Parathyroid adenoma (tissue), 2 donors: Measurements from ENCODE around the gene ELMO2.

ENCODE experiments used
- H2AFZ ChIP-seq: fragments of 300-600 bp; sonication (generic); one replicate; pipeline ENCODE4 v1.7.0; 2017; ENCODE audit warnings: antibody characterized with exemption, mild to moderate bottlenecking
- H3K27ac ChIP-seq: fragments of 300-600 bp; sonication (generic); one replicate; pipeline ENCODE4 v1.7.0; 2017
- H3K27me3 ChIP-seq: fragments of 300-600 bp; sonication (generic); one replicate; pipeline ENCODE4 v1.7.0; 2017; ENCODE audit warnings: low read length; ENCODE audit not compliant: control insufficient read depth, insufficient read depth
- H3K36me3 ChIP-seq: fragments of 300-600 bp; sonication (generic); one replicate; pipeline ENCODE4 v1.7.0; 2017; ENCODE audit warnings: low read length; ENCODE audit not compliant: control insufficient read depth, insufficient read depth
- H3K4me1 ChIP-seq: fragments of 300-600 bp; sonication (generic); one replicate; pipeline ENCODE4 v1.7.0; 2017; ENCODE audit warnings: control low read depth
- H3K4me2 ChIP-seq: fragments of 300-600 bp; sonication (generic); one replicate; pipeline ENCODE4 v1.7.0; 2017; ENCODE audit warnings: low read length
- H3K4me3 ChIP-seq: fragments of 300-600 bp; sonication (generic); one replicate; pipeline ENCODE4 v1.7.0; 2017; ENCODE audit warnings: low read depth, low read length
- H3K79me2 ChIP-seq: fragments of 300-600 bp; sonication (generic); one replicate; pipeline ENCODE4 v1.7.0; 2017; ENCODE audit warnings: control low read depth
- H3K9ac ChIP-seq: fragments of 300-600 bp; sonication (generic); one replicate; pipeline ENCODE4 v1.7.0; 2017; ENCODE audit warnings: mild to moderate bottlenecking
- H3K9me3 ChIP-seq: fragments of 300-600 bp; sonication (generic); one replicate; pipeline ENCODE4 v1.7.0; 2017; ENCODE audit warnings: low read length; ENCODE audit not compliant: control insufficient read depth
- CTCF ChIP-seq: fragments of 300-600 bp; sonication (generic); IDR thresholded peaks from one replicate; pipeline ENCODE4 v1.7.0; 2017; ENCODE audit warnings: antibody characterized with exemption, mild to moderate bottlenecking
- donor health status: primary hyperparathyroidism.

ELMO2 gene

GRCh38 chr20:46336735-46337134 is 69.7 kb downstream of the ELMO2 start:
- H2AFZ ChIP-seq = no peak overlapping the region
- no peak overlapping the region for H3K4me3 ChIP-seq
- TF ChIP-seq CTCF = no peak
- no peak overlapping the region for H3K27ac ChIP-seq
- no peaks in the 10 kb centered on the region for H3K9me3 ChIP-seq
- H3K4me2 ChIP-seq = no peak overlapping the region
- H3K27me3 ChIP-seq = no peaks in the 10 kb centered on the region
- no peaks in the 10 kb centered on the region for H3K36me3 ChIP-seq
- H3K4me1 ChIP-seq = peaks cover 2% of the 10 kb centered on the region
- no peaks in the 10 kb centered on the region for H3K79me2 ChIP-seq
- no peak overlapping the region for H3K9ac ChIP-seq

- Histone ChIP-seq H3K36me3 (no peaks in the 10 kb centered on the region), H2AFZ (no peak overlapping the region), H3K27ac (no peak overlapping the region), H3K4me1 (no peaks in the 10 kb centered on the region), H3K4me3 (no peak overlapping the region), H3K79me2 (no peaks in the 10 kb centered on the region), H3K4me2 (no peak overlapping the region), H3K27me3 (no peaks in the 10 kb centered on the region), H3K9ac (no peak overlapping the region), H3K9me3 (no peaks in the 10 kb centered on the region)
- TF ChIP-seq CTCF = no peak
Observed at GRCh38 chr20:46334303-46334904, 72.0 kb downstream of the ELMO2 start.

- Histone ChIP-seq H3K79me2 (no peaks in the 10 kb centered on the region), H3K4me2 (no peak overlapping the region), H3K9ac (no peak overlapping the region), H3K36me3 (no peaks in the 10 kb centered on the region), H3K27ac (no peak overlapping the region), H3K4me3 (no peak overlapping the region), H2AFZ (no peak overlapping the region), H3K27me3 (no peaks in the 10 kb centered on the region), H3K9me3 (no peaks in the 10 kb centered on the region), H3K4me1 (no peaks in the 10 kb centered on the region)
- TF ChIP-seq CTCF = no peak
Observed at GRCh38 chr20:46333161-46333991, 73.0 kb downstream of the ELMO2 start.

- Histone ChIP-seq H3K27ac (no peak overlapping the region), H3K27me3 (no peaks in the 10 kb centered on the region), H3K4me3 (no peak overlapping the region), H3K4me1 (no peaks in the 10 kb centered on the region), H3K9me3 (no peaks in the 10 kb centered on the region), H3K4me2 (no peak overlapping the region), H2AFZ (no peak overlapping the region), H3K9ac (no peak overlapping the region), H3K36me3 (no peaks in the 10 kb centered on the region), H3K79me2 (no peaks in the 10 kb centered on the region)
- TF ChIP-seq CTCF = no peak
Observed at GRCh38 chr20:46332373-46333160, 73.8 kb downstream of the ELMO2 start.
